ENCODE data around the gene IQCK.

Gene IQCK

GRCh38 chr16:19837331-19837980 is 119.4 kb downstream of the IQCK start:
- DNase-seq (ENCODE audit: low read depth in 2 of 2) = no peak

DNA sequence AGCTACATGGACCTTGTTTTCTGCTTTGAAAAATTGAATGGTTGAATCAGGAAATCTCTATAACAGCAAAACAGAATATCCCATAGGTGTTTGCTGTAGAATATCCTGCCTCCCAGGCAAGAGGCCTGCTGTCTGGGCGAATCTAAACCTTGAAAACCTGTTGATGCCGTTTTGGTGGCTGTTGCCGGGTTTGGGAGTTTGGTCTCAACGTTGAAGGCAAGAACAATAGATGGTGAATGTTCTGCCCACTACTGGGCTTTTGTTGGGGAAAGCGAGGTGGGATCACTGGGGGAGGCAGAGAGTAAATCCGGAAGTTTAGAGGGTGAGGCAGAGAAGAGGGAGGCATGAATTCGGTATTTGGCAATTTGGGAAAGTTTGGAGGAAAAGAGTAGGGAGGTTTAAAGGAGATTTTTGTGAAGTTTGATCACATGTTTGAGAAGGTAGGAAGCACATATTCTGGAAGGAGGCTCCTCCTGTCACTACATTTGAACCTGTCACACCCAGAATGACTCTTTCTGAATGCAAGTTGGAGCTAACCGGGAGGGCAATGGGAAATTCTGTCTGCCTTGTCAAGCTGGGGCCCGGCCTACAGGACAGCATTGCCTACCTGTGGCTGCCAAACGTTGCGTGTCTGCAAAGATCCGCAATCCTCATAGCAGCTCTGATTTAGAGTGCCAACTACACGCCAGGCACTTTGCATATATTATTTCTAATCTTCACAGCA is 120.1 kb downstream of the IQCK start:
- no peak for DNase-seq (ENCODE audit: low read depth in 2 of 2)

GRCh38 chr16:19840524-19841110 is 122.5 kb downstream of the IQCK start:
- no peak for DNase-seq (ENCODE audit: low read depth in 2 of 2)

DNA sequence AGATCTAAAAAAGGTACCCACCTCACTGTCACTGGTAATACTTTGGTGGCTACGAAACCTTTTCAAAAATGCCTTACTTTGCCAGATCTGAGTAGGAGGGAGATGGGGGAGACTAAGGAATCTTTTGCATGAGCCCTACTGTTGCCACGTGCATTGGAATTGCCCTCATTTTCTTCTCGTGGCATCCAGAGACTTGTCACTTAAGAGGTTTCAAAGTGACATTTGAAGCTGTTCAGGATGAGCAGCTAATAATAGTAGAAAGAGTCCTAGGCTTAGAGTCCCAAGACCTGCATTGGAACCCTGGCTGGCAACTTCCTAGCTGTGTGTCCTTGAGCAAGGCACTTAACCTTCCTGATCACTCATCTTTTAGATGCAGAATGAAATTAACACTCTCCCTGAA is 123.1 kb downstream of the IQCK start:
- no peak for DNase-seq (ENCODE audit: low read depth in 2 of 2)

DNA sequence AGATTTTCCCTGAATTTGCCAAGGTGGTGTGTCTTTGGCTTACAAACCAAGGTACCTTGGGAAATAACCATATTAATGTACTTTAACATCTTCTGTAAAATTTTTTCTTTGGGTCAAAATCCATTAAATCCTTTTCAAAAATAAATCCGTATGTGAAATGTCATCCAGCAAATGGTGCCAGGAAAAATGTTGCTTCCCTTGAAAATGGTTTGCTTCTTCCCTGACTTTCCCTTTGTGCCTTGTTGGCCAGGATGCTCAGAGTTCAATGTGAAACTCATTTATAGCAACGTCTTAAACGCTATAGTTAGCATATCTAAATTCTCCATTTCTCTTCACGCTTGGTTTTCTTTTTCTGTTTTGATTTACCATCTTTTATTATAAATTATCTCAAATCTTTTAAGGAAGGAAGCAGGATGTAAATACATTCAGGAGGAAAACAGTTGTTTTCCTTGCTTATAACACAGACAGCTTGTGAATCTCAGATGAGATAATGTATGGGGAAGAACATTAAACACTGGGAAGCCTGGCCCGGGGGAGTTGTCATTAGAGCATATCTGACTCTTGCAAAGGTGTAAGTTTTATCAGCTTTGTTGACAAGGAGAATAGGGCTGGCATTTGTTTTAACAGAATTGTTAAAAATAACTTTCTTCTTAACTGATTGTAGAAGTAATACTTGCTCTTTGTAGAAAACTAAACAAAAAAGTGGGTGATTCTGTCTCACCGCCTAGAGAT is 124.5 kb downstream of the IQCK start:
- DNase-seq (ENCODE audit: low read depth in 2 of 2) = no peak

DNA sequence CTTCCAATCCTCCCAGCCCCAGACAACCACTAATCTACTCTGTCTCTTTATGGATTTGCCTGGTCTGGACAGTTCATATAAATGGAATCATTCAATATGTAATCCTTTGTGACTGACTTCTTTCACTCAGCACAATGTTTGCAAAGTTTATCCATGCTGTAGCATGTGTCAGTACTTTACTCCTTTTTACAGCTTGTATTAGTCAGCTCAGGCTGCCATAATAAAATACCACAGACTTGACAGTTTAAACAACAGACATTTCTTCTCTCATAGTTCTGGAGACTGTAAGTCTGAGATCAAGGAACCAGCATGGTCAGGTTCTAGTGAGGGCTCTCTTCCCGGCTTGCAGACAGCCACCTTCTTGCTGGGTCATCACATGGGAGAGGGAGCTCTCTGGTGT is 125.3 kb downstream of the IQCK start:
- no peak for DNase-seq (ENCODE audit: low read depth in 2 of 2)

DNA sequence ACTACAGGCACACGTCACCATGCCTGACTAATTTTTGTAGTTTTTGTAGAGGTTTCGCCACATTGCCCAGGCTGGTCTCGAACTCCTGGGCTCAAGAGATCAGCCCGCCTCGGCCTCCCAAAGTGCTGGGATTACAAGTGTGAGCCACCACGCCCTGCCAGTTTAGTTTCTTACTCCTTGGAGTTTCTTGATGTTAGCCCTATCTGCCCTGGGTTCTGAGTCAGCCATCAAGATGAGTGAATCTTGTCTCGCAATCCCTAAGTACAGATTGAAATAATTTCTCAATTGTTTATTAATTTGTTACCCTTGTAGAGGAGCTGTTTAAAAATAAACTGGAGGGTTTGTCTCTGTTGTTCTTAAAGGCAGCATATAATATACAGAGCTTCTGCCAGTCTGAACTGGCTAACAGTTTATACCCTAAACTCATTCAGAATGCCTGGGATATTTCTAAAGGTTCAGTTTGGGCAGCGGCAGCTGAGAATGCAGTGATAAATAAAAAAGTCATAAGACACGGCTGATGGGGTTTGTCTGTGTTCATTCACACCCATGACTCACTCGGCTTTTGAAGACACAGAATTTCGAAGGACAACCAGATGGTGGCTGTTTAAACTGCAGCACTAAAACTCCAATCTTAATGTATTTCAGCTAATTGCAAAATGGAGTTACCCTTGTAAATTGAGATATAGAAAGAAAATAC is 127.0 kb downstream of the IQCK start:
- no peak for DNase-seq (ENCODE audit: low read depth in 2 of 2)

DNA sequence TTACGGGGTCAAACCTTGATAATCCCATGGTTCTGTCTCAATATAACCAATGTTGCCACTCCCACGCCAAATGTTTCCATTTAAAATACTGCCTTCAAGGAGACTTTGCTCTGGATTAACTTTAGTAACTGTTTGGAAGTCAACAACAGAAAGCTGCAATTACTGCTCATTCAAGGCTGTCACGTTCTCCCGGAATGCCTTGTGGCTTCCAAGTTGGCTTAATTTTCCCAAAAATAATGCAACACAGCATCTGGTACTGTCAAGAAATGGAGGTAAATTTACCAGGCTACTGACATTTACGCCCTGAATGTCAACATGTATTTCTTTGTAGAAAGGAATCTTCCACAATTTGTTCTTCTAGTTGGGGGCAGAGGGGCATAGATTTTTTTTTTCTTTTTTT is 128.4 kb downstream of the IQCK start:
- DNase-seq (ENCODE audit: low read depth in 2 of 2) = no peak

GRCh38 chr16:19848756-19849155 is 130.7 kb downstream of the IQCK start:
- DNase-seq (ENCODE audit: low read depth in 2 of 2) = no peak

GRCh38 chr16:19850131-19850817 is 132.2 kb downstream of the IQCK start:
- no peak for DNase-seq (ENCODE audit: low read depth in 2 of 2)

- no peak for DNase-seq (ENCODE audit: low read depth in 2 of 2)
Observed at GRCh38 chr16:19851476-19851875, 133.4 kb downstream of the IQCK start.

DNA sequence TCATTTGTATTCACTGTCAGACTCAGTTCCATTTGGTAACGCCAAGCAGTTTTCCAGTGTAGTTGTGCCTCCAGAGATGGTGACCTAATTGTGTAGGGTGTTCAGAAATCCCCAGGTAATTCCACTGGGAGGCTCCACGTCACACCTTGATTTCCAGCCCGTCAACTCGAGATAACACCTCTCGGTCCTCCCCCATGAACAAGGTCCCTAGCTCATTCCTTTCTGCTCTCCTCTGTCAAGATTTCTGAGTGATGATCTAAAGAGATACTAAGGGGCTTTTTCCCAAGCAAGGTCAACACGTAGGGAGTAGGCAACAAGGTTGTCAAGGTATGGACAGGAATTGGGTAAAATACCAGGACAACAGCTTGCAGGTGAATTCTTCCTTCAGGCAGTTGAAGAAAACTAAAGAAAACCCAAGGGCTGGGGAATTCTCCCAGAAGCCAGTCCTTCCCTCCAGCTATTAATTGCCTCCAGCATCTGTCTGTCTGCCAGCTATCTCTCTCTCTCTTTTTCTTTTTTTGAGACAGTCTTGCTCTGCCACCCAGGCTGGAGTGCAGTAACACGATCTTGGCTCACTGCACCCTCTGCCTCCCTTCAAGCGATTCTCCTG is 135.2 kb downstream of the IQCK start:
- no peak for DNase-seq (ENCODE audit: low read depth in 2 of 2)

DNA sequence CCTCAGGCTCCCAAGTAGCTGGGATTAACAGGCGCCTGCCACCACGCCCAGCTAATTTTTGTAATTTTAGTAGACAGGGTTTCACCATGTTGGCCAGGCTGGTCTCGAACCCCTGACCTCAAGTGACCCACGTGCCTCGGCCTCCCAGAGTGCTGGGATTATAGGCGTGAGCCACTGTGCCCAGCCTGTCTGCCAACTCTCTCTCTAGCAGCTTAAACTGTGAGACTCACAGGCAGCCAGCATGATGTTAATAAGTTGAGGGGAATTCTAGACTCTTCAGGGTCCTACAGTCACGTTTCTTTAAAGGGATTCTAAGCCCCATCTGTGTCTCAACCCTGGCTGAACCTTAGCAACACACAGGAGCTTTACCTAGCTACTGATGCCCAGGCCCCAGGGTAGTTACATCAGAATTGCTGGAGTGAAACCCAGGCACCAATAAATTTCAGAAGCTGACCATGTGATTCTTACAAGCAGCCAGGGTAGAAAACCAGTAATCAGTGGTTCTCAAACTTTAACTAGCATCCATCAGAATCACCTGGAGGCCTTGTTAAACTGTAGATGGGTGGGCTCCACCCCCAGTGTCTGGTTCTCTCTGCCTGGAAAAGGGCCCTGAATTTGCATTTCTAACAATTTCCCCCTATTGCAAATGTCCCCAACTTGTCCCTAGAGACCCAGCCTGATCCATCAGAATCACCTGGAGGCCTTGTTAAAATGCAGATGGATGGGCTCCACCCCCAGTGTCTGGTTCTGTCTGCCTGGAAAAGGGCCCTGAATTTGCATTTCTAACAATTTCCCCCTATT is 135.9 kb downstream of the IQCK start:
- DNase-seq (ENCODE audit: low read depth in 2 of 2) = no peak

DNA sequence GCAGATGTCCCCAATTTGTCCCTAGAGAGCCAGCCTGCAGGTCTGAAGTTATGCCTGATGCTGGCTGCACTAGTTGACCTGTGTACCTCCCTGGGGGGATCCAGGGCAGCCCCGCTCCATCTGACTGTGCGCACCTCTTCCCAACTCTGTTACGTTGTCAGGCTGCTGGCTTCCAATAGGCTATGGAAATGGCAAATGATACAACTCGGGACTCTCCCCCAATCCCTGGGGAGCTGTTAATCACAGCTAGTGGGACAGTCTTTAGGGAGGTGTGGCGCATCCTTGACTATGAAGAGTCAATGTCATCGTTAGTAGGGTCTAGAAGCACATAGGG is 136.4 kb downstream of the IQCK start:
- DNase-seq (ENCODE audit: low read depth in 2 of 2) = no peak

DNA sequence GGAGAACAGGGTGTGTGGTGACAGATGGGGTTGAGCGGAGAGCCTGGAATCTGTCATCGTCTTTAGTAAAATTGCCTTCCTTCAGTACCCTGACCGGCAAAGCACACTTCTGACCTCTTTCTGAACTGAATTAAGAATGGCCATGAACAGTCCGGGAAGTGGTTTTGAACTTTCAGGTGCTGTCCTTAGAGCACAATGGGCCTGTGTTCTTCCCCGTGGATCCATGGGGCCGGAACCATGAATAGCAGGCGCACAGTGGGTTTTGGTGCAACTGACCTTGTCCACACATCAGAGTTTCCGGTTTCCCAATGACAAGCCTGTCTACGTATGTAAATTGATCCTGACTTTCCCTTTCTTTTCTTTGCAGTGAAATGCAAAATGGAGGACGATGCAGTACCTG is 138.0 kb downstream of the IQCK start:
- DNase-seq (ENCODE audit: low read depth in 2 of 2) = no peak

GRCh38 chr16:19857593-19858339 is 139.7 kb downstream of the IQCK start:
- DNase-seq (ENCODE audit: low read depth in 2 of 2) = no peak

GRCh38 chr16:19858340-19859018 is 140.4 kb downstream of the IQCK start:
- DNase-seq (ENCODE audit: low read depth in 2 of 2) = no peak

DNA sequence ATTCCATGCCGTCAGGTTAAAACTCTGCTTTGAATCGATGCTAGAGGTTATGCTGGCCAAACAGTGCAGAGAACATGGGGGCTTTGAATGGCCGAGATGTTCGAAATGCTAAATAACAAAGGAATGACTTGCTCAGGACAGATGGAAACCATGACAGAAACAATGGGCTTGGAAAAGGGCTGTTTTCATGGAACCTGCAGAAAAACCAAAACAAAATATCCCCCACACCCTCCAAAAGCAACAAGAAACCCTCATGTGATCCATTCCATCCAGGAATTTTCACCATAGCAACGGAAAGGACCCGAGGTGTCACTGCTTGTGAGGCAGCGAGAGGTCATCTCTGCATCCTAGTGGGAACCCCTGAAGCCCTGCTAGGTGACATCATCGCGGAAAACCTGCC is 141.1 kb downstream of the IQCK start:
- no peak for DNase-seq (ENCODE audit: low read depth in 2 of 2)

DNA sequence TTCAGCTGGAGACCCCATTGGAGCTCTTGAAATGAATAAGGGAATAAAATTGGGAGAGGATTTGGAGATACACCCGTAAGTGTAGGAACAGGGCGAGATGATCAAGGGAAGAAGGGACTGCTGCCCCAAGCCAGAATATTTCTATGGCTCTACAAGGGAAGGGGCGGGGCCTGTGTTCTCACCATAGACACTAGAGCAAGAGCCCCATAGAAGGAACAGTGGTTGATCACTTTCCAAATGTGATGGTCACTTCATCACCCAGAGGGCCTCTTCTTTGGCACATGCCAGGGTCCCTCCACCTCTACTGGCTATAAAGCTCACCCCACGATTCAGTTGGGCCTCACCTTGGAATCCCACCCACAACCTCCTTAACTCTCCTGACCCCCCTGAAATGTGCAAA is 141.5 kb downstream of the IQCK start:
- no peak for DNase-seq (ENCODE audit: low read depth in 2 of 2)

Data from stimulated activated CD4-positive, alpha-beta T cell treated with anti-CD3 and anti-CD28 coated beads, Interleukin-4, amount 100 ng/mL, for 48 hours (primary cell).